HepG2 (cell line): Measurements from ENCODE around the gene ITM2B. TPM values are rescaled to one million over a fixed set of nuclear protein-coding genes. Genes with fewer than 3 reads are reported as not detected.

Experiments
- AFF4 ChIP-seq: sonication (generic); formaldehyde crosslinking; IDR thresholded peaks from 2 replicates; pipeline ENCODE4 v1.4.0; 2020; ENCODE audit warnings: missing genetic modification reagents
- CC2D1A ChIP-seq: sonication (generic); formaldehyde crosslinking; IDR thresholded peaks from 2 replicates; pipeline ENCODE4 v1.8.1; 2023; ENCODE audit warnings: mild to moderate bottlenecking, missing genetic modification reagents
- CHD2 ChIP-seq: IDR thresholded peaks from 2 replicates; pipeline ENCODE4 v1.6.1; 2011; ENCODE audit warnings: low read depth, low read length, improper control_type of control experiment
- EED ChIP-seq: sonication (generic); formaldehyde crosslinking; IDR thresholded peaks from 2 replicates; pipeline ENCODE4 v1.5.0; 2020; ENCODE audit warnings: mild to moderate bottlenecking, missing genetic modification reagents
- FOXA3 ChIP-seq: IDR thresholded peaks from 2 replicates; pipeline ENCODE4 v1.6.1; 2016; ENCODE audit warnings: missing genetic modification reagents, missing compliant biosample characterization
- FOXK1 ChIP-seq: sonication (generic); formaldehyde crosslinking; IDR thresholded peaks from 2 replicates; pipeline ENCODE4 v1.4.0; 2020; ENCODE audit warnings: low read depth, missing genetic modification reagents, borderline replicate concordance
- FOXO1 ChIP-seq: sonication (generic); formaldehyde crosslinking; IDR thresholded peaks from 2 replicates; pipeline ENCODE4 v1.4.0; 2020; ENCODE audit warnings: missing genetic modification reagents
- FOXP1 ChIP-seq, 2 experiments: fragments of 450-650 bp in 1 of 2; IDR thresholded peaks; 2 replicates each; pipeline ENCODE4 v1.6.1; 2017 to 2018; ENCODE audit warnings: antibody characterized with exemption in 1 of 2
- HIVEP1 ChIP-seq: sonication (generic); formaldehyde crosslinking; IDR thresholded peaks from 2 replicates; pipeline ENCODE4 v1.4.0; 2020; ENCODE audit warnings: mild to moderate bottlenecking, missing genetic modification reagents
- IRF2 ChIP-seq: IDR thresholded peaks from 2 replicates; pipeline ENCODE4 v1.6.1; 2018; ENCODE audit warnings: missing genetic modification reagents, missing compliant biosample characterization
- ISL2 ChIP-seq: sonication (generic); formaldehyde crosslinking; IDR thresholded peaks from 2 replicates; pipeline ENCODE4 v1.5.0; 2020; ENCODE audit warnings: missing genetic modification reagents
- KLF9 ChIP-seq: IDR thresholded peaks from 2 replicates; pipeline ENCODE4 v1.6.1; 2016; ENCODE audit warnings: low read depth
- MAFK ChIP-seq, 2 experiments: IDR thresholded peaks in 1 of 2; conservative IDR thresholded peaks in 1 of 2; 2 replicates each; pipeline ENCODE4 v1.6.1; 2011; ENCODE audit warnings: improper control_type of control experiment in 2 of 2, low read length in 2 of 2
- PITX1 ChIP-seq: sonication (generic); formaldehyde crosslinking; IDR thresholded peaks from 2 replicates; pipeline ENCODE4 v1.5.1; 2020; ENCODE audit warnings: mild to moderate bottlenecking, missing genetic modification reagents
- PPARG ChIP-seq: conservative IDR thresholded peaks from 2 replicates; pipeline ENCODE4 v1.6.1; 2016; ENCODE audit warnings: missing biosample characterization, missing genetic modification reagents
- SP2 ChIP-seq: sonication (generic); formaldehyde crosslinking; IDR thresholded peaks from 2 replicates; pipeline ENCODE4 v1.5.1; 2020; ENCODE audit warnings: mild to moderate bottlenecking, missing genetic modification reagents
- TFE3 ChIP-seq: IDR thresholded peaks from 2 replicates; pipeline ENCODE4 v1.6.1; 2016
- ZBTB38 ChIP-seq: sonication (generic); formaldehyde crosslinking; IDR thresholded peaks from 2 replicates; pipeline ENCODE4 v1.5.1; 2020; ENCODE audit warnings: mild to moderate bottlenecking, missing genetic modification reagents
- ZFX ChIP-seq: sonication (generic); formaldehyde crosslinking; IDR thresholded peaks from 2 replicates; pipeline ENCODE4 v1.4.0; 2020; ENCODE audit warnings: mild to moderate bottlenecking, low read depth, missing genetic modification reagents, moderate library complexity
- ZNF264 ChIP-seq: sonication (generic); formaldehyde crosslinking; IDR thresholded peaks from 2 replicates; pipeline ENCODE4 v1.4.0; 2020; ENCODE audit warnings: missing genetic modification reagents
- ZNF292 ChIP-seq: sonication (generic); formaldehyde crosslinking; IDR thresholded peaks from 2 replicates; pipeline ENCODE4 v1.8.1; 2022; ENCODE audit warnings: mild to moderate bottlenecking, low read depth, missing genetic modification reagents, borderline replicate concordance
- ZNF333 ChIP-seq: sonication (generic); formaldehyde crosslinking; IDR thresholded peaks from 2 replicates; pipeline ENCODE4 v1.4.0; 2020; ENCODE audit warnings: mild to moderate bottlenecking, missing genetic modification reagents, borderline replicate concordance
- ZNF580 ChIP-seq: IDR thresholded peaks from 2 replicates; pipeline ENCODE4 v1.6.1; 2016; ENCODE audit warnings: low read depth, borderline replicate concordance
- ZNF724P ChIP-seq: sonication (generic); formaldehyde crosslinking; IDR thresholded peaks from 2 replicates; pipeline ENCODE4 v1.8.0; 2022; ENCODE audit warnings: missing genetic modification reagents, borderline replicate concordance
- polyA plus RNA-seq, 8 experiments: library from polyadenylated mRNA; depleted of rRNA in 3 of 8; stranded (reverse) in 7 of 8; unstranded in 1 of 8; fragments of >200 nt; fragmentation: Illumina TruSeq in 4 of 8; extraction: Trizol in 4 of 8; gene quantifications; 2 replicates each; pipeline versions ENCODE4 v1.2.1 to v1.2.3, GENCODE V29; 2011 to 2016; ENCODE audit warnings: low read depth in 4 of 8, missing spikeins in 1 of 8, mixed read lengths in 1 of 8; ENCODE audit not compliant: insufficient read depth in 1 of 8
- total RNA-seq, 5 experiments: library from RNA; depleted of rRNA; stranded (reverse); fragments of >200 nt; fragmentation: Illumina TruSeq; extraction: Trizol; gene quantifications; 2 replicates each; pipeline ENCODE4 v1.2.3, GENCODE V29; 2016; ENCODE audit warnings: low read depth in 1 of 5
- TF ChIP-seq, protein P1 (sequence below): sonication (generic); formaldehyde crosslinking; IDR thresholded peaks from 2 replicates; pipeline ENCODE4 v1.4.0; 2020; ENCODE audit warnings: missing genetic modification reagents

Gene ITM2B
- total and polyA plus RNA-seq, 2 of the 13 experiments (the other 11 are each of a cell fraction or from before 2014, with no cell fraction given) = 158 to 373 TPM

DNA sequence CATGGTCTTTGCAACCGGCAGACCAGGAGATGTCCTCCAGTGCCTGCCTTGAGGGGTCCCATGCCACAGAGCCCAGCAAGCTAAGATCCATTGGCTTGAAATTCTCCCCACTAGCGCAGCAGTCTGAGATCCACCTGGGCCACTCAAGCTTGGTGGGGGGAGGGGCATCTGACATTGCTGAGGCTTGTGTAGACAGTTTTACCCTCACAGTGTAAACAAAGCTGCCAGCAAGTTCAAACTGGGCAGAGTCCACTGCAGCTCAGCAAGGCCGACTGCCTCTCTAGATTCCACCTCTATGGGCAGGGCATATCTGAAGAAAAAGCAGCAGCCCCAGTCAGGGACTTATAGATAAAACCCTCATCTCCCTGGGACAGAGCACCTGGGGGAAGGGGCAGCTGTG, 32.0 kb upstream of the ITM2B start (continued):
- TF ChIP-seq TFE3 (CRISPR knock-in tag) (no peak), SP2 (CRISPR knock-in tag) (no peak), ZNF264 (CRISPR knock-in tag) (peak; percentile 77; the same call in 1 of the 2 replicates), ZNF292 (CRISPR knock-in tag) (peak; percentile 99), ZNF580 (CRISPR knock-in tag) (peak; percentile 66; the same call in 1 of the 2 replicates), FOXO1 (CRISPR knock-in tag) (peak; percentile 73), FOXA3 (CRISPR knock-in tag) (peak; percentile 95), ZNF724P (CRISPR knock-in tag) (0 out of 2 replicates have a peak, but pooled peaks have one; percentile 43), FOXP1 (IDR thresholded peaks at IDR 0.05) (no peak), FOXP1 (CRISPR knock-in tag; IDR thresholded peaks at IDR 0.05) (peak; percentile 63; the same call in 1 of the 2 replicates), ISL2 (peak; percentile 78), KLF9 (no peak), FOXK1 (peak; percentile 80; the same call in 1 of the 2 replicates), PPARG (no peak), CHD2 (no peak), EED (CRISPR knock-in tag) (0 out of 2 replicates have a peak, but pooled peaks have one; percentile 63), PITX1 (CRISPR knock-in tag) (peak; percentile 85), ZBTB38 (CRISPR knock-in tag) (0 out of 2 replicates have a peak, but pooled peaks have one; percentile 13), ZNF333 (CRISPR knock-in tag) (no peak), AFF4 (CRISPR knock-in tag) (no peak), HIVEP1 (CRISPR knock-in tag) (0 out of 2 replicates have a peak, but pooled peaks have one; percentile 43), ZFX (CRISPR knock-in tag) (peak; percentile 37; the same call in 1 of the 2 replicates), MAFK (conservative IDR thresholded peaks at IDR 0.05 in 1 of 2, IDR thresholded peaks at IDR 0.05 in 1 of 2; ENCODE audit: low read length in 2 of 2) (peak in 1 of 2 experiments; percentile 27; a peak in 2 of 4 replicates), CC2D1A (CRISPR knock-in tag) (no peak), IRF2 (peak; percentile 77)
- TF ChIP-seq, protein P1, sequence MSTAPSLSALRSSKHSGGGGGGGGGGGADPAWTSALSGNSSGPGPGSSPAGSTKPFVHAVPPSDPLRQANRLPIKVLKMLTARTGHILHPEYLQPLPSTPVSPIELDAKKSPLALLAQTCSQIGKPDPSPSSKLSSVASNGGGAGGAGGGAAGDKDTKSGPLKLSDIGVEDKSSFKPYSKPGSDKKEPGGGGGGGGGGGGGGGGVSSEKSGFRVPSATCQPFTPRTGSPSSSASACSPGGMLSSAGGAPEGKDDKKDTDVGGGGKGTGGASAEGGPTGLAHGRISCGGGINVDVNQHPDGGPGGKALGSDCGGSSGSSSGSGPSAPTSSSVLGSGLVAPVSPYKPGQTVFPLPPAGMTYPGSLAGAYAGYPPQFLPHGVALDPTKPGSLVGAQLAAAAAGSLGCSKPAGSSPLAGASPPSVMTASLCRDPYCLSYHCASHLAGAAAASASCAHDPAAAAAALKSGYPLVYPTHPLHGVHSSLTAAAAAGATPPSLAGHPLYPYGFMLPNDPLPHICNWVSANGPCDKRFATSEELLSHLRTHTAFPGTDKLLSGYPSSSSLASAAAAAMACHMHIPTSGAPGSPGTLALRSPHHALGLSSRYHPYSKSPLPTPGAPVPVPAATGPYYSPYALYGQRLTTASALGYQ (CRISPR knock-in tag) = 0 out of 2 replicates have a peak, but pooled peaks have one; percentile 27
